IMR-90 (cell line): ENCODE data around the gene TBC1D9. TPM values are rescaled to one million over a fixed set of nuclear protein-coding genes. Genes with fewer than 3 reads are reported as not detected.

Source experiments
- ATAC-seq: fragments of 200-7000 bp; cut with Tn5 transposase; 2 replicates; pipeline ENCODE4 v1.9.1; 2020; ENCODE audit warnings: low read depth, mild to moderate bottlenecking, moderate library complexity
- BruUV-seq: library from RNA; stranded (reverse); fragments of 400-500 nt; replicated peaks from 2 replicates; lab custom pipeline; 2021; lab: Mats Ljungman, UMichigan
- CTCF ChIA-PET: fragments of 300-600 bp; formaldehyde crosslinking; extraction: SDS; loops from one replicate; lab custom pipeline; 2021; ENCODE audit warnings: antibody characterized with exemption; lab: Yijun Ruan, JAX
- POLR2A ChIA-PET: fragments of 300-600 bp; sonication (Branson Sonifier 250); formaldehyde crosslinking; loops from one replicate; lab custom pipeline; 2022; ENCODE audit warnings: antibody characterized with exemption; ENCODE audit not compliant: unreplicated experiment; lab: Charles Lee
- DNase-seq: peaks from one replicate; pipeline ENCODE4 v3.0.0; 2013
- H2AFZ ChIP-seq: replicated peaks from 2 replicates; pipeline ENCODE3; 2013; ENCODE audit warnings: low read length, mild to moderate bottlenecking; ENCODE audit not compliant: poor library complexity
- H2AK5ac ChIP-seq: 2 replicates; pipeline ENCODE4 v1.6.1; 2013; ENCODE audit warnings: low read depth, low read length, inconsistent platforms
- H2AK9ac ChIP-seq: replicated peaks from 2 replicates; pipeline ENCODE3; 2013; ENCODE audit warnings: mild to moderate bottlenecking, low read depth, low read length, moderate library complexity; ENCODE audit not compliant: poor library complexity
- H2BK120ac ChIP-seq: 2 replicates; pipeline ENCODE4 v1.6.1; 2013; ENCODE audit warnings: low read depth, low read length, inconsistent platforms
- H2BK15ac ChIP-seq: 3 replicates; pipeline ENCODE4 v1.6.1; 2013; ENCODE audit warnings: low read depth, low read length, inconsistent platforms
- H2BK20ac ChIP-seq: 2 replicates; pipeline ENCODE4 v1.6.1; 2013; ENCODE audit warnings: low read depth, mild to moderate bottlenecking, inconsistent platforms, low read length, moderate library complexity
- H2BK5ac ChIP-seq: 2 replicates; pipeline ENCODE4 v1.6.1; 2013; ENCODE audit warnings: mild to moderate bottlenecking, low read depth, low read length, inconsistent platforms; ENCODE audit not compliant: poor library complexity, severe bottlenecking
- H3K14ac ChIP-seq: replicated peaks from 2 replicates; pipeline ENCODE4 v1.6.1; 2013; ENCODE audit warnings: low read depth, low read length, inconsistent platforms
- H3K18ac ChIP-seq: 2 replicates; pipeline ENCODE4 v1.6.1; 2013; ENCODE audit warnings: low read depth, low read length, control low read depth
- H3K23ac ChIP-seq: 2 replicates; pipeline ENCODE4 v1.6.1; 2013; ENCODE audit warnings: low read depth, low read length, inconsistent platforms
- H3K27ac ChIP-seq: 2 replicates; pipeline ENCODE4 v1.5.1; 2013; ENCODE audit warnings: mild to moderate bottlenecking, control low read depth, low read length; ENCODE audit not compliant: insufficient read depth
- H3K27me3 ChIP-seq: 2 replicates; pipeline ENCODE4 v1.6.1; 2013; ENCODE audit warnings: low read length; ENCODE audit not compliant: control insufficient read depth, insufficient read depth
- H3K36me3 ChIP-seq: 2 replicates; pipeline ENCODE4 v1.6.1; 2013; ENCODE audit warnings: low read length, mixed read lengths; ENCODE audit not compliant: control insufficient read depth, insufficient read depth
- H3K4ac ChIP-seq: 2 replicates; pipeline ENCODE4 v1.6.1; 2013; ENCODE audit warnings: low read depth, low read length, inconsistent platforms
- H3K4me1 ChIP-seq: 2 replicates; pipeline ENCODE4 v1.6.1; 2013; ENCODE audit warnings: low read length, mixed read lengths; ENCODE audit not compliant: control insufficient read depth, insufficient read depth
- H3K4me2 ChIP-seq: 2 replicates; pipeline ENCODE4 v1.6.1; 2013; ENCODE audit warnings: low read depth, mild to moderate bottlenecking, control low read depth, low read length, moderate library complexity
- H3K4me3 ChIP-seq: 2 replicates; pipeline ENCODE4 v1.5.1; 2013; ENCODE audit warnings: low read depth, mild to moderate bottlenecking, control low read depth, low read length, moderate library complexity; ENCODE audit not compliant: insufficient read depth
- H3K56ac ChIP-seq: 2 replicates; pipeline ENCODE4 v1.6.1; 2013; ENCODE audit warnings: low read length, inconsistent platforms; ENCODE audit not compliant: insufficient read depth; ENCODE audit errors: extremely low read depth
- H3K79me1 ChIP-seq, 2 experiments: 2 replicates each; pipeline ENCODE4 v1.6.1; 2013; ENCODE audit warnings: low read length in 2 of 2, inconsistent platforms in 1 of 2, low read depth in 1 of 2
- H3K9ac ChIP-seq: 2 replicates; pipeline ENCODE4 v1.6.1; 2013; ENCODE audit warnings: low read depth, low read length, control low read depth
- H3K9me1 ChIP-seq: 2 replicates; pipeline ENCODE4 v1.6.1; 2013; ENCODE audit warnings: low read length, inconsistent platforms; ENCODE audit not compliant: insufficient read depth
- H3K9me3 ChIP-seq: 2 replicates; pipeline ENCODE4 v1.6.1; 2013; ENCODE audit warnings: low read length; ENCODE audit not compliant: control insufficient read depth, insufficient read depth
- H4K20me1 ChIP-seq: 2 replicates; pipeline ENCODE4 v1.6.1; 2013; ENCODE audit warnings: low read length, inconsistent platforms; ENCODE audit not compliant: insufficient read depth
- H4K5ac ChIP-seq: 2 replicates; pipeline ENCODE4 v1.6.1; 2013; ENCODE audit warnings: mild to moderate bottlenecking, low read depth, low read length, control low read depth
- H4K8ac ChIP-seq, 2 experiments: 2 replicates each; pipeline ENCODE4 v1.6.1; 2013; ENCODE audit warnings: low read depth in 2 of 2, low read length in 2 of 2, control low read depth in 1 of 2, inconsistent platforms in 1 of 2
- H4K91ac ChIP-seq: 2 replicates; pipeline ENCODE4 v1.6.1; 2013; ENCODE audit warnings: low read depth, low read length, inconsistent platforms; ENCODE audit not compliant: insufficient read depth
- BHLHE40 ChIP-seq: fragments of 150-350 bp; IDR thresholded peaks from 2 replicates; pipeline ENCODE4 v1.6.1; 2016; ENCODE audit warnings: mild to moderate bottlenecking, low read depth, low read length
- CTCF ChIP-seq: conservative IDR thresholded peaks from 2 replicates; pipeline ENCODE4 v1.5.1; 2012; ENCODE audit warnings: mild to moderate bottlenecking, low read depth, low read length, improper control_type of control experiment
- ELK1 ChIP-seq: fragments of 150-350 bp; IDR thresholded peaks from 2 replicates; pipeline ENCODE4 v1.6.1; 2016; ENCODE audit warnings: low read depth, mild to moderate bottlenecking, low read length, moderate library complexity, borderline replicate concordance
- MAFK ChIP-seq: IDR thresholded peaks from 2 replicates; pipeline ENCODE4 v1.6.1; 2012; ENCODE audit warnings: low read depth, low read length, improper control_type of control experiment
- MAZ ChIP-seq: IDR thresholded peaks from 2 replicates; pipeline ENCODE4 v1.6.1; 2012; ENCODE audit warnings: low read depth, mild to moderate bottlenecking, low read length, improper control_type of control experiment, moderate library complexity, borderline replicate concordance
- NFE2L2 ChIP-seq: fragments of 150-350 bp; IDR thresholded peaks from 2 replicates; pipeline ENCODE4 v1.6.1; 2016; ENCODE audit warnings: low read depth, mild to moderate bottlenecking, low read length
- POLR2A ChIP-seq: IDR thresholded peaks from 2 replicates; pipeline ENCODE4 v1.6.1; 2012; ENCODE audit warnings: mild to moderate bottlenecking, low read depth, low read length
- SMC3 ChIP-seq: fragments of 150-350 bp; IDR thresholded peaks from 2 replicates; pipeline ENCODE4 v1.6.1; 2016; ENCODE audit warnings: low read depth, mild to moderate bottlenecking, antibody characterized with exemption, low read length, moderate library complexity
- WGBS, 2 experiments: methylation state at CpG; one replicate each; pipeline versions ENCODE4 v1.1.5 to v1.1.7; 2013; ENCODE audit warnings: missing lambda C conversion rate in 2 of 2; ENCODE audit not compliant: insufficient read length in 1 of 2; ENCODE audit errors: extremely low coverage in 2 of 2; 5-methylcytosine and 5-hydroxymethylcytosine counted together
- dilution Hi-C: fragments of 300-500 bp; cut with HindIII; formaldehyde crosslinking; loops from one replicate; pipeline ENCODE4 v1.14.3; 2018; ENCODE audit warnings: low sequenced_read_pairs; ENCODE audit not compliant: unreplicated experiment
- in situ Hi-C: fragments of 300-500 bp; cut with MboI; formaldehyde crosslinking; loops from 3 replicates; pipeline ENCODE4 v1.14.3; 2019; ENCODE audit warnings: low sequenced_read_pairs, inconsistent platforms, mixed read lengths
- intact Hi-C: fragments of 100-400 bp; cut with micrococcal nuclease; formaldehyde crosslinking; loops from 2 replicates; pipeline ENCODE4 v1.10.0; 2022
- polyA plus RNA-seq, 3 experiments: library from polyadenylated mRNA; depleted of rRNA; stranded (reverse); fragments of >200 nt; gene quantifications; 2 replicates each; pipeline ENCODE4 v1.2.3, GENCODE V29; 2012; ENCODE audit warnings: low replicate concordance in 1 of 3
- total RNA-seq: library from RNA; depleted of rRNA; stranded (reverse); fragments of >200 nt; gene quantifications from 2 replicates; pipeline ENCODE4 v1.2.3, GENCODE V29; 2012

The TBC1D9 gene
- total and polyA plus RNA-seq, 2 of the 4 experiments (the other 2 are of a cell fraction): 11.7 to 15.2 TPM

DNA sequence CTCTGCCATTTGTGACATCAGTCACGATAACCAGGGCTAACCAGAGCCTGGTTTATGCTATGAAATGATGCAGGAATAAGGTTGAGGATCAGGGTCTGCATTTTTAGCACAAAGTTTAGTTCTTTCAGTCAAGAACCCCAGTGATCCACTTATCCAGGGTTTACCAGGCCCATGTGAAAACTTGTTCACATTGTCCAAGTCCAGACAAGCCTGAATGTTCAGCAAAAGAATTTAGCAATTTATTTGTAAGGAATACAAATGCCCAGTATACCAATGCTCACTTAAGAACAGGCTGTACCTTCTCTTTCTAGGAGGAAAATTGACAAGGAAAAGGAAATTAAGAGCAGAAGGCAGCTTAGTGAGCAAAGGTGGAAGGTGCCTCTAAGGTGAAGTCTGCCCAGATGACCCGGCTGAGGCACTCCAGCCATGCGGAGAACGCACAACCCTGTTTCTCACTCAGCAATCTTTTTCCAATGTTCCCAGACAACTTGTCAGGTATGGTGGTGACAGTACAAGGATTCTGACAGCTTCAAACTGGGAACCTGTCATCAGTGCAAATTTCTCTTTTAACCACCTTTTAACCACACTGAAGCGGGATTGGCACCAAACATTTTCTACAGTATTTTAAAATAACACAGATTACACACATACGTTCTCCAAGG, 54.0 kb downstream of the TBC1D9 start:
- Histone ChIP-seq H3K9ac (no peak overlapping the region), H3K18ac (no peak overlapping the region), H3K9me1 (0 out of 2 replicates have a peak, but pooled peaks cover 2% of the 10 kb centered on the region), H3K56ac (no peak overlapping the region), H3K4me3 (no peak overlapping the region), H2AFZ (no peak overlapping the region), H3K79me1 (peaks cover 10 to 12% of the 10 kb centered on the region in 2 experiments), H2BK20ac (no peak overlapping the region), H3K4me1 (peaks cover 2% of the 10 kb centered on the region; the same call in 1 of the 2 replicates), H4K20me1 (no peaks in the 10 kb centered on the region; the same call in 1 of the 2 replicates), H4K5ac (no peak overlapping the region), H4K91ac (no peak overlapping the region), H3K27ac (no peak overlapping the region), H3K27me3 (no peaks in the 10 kb centered on the region), H2AK9ac (no peak overlapping the region), H3K36me3 (peaks cover 3% of the 10 kb centered on the region; the same call in 1 of the 2 replicates), H2AK5ac (no peak overlapping the region), H3K14ac (no peak overlapping the region), H3K9me3 (no peaks in the 10 kb centered on the region), H3K23ac (no peak overlapping the region), H3K4me2 (no peak overlapping the region), H2BK5ac (no peak overlapping the region), H2BK120ac (no peak overlapping the region), H2BK15ac (no peak overlapping the region), H3K4ac (no peak overlapping the region), H4K8ac (no peak overlapping the region)
- intact Hi-C loops: no loop called here
- no peak for DNase-seq
- no peak for ATAC-seq
- TF ChIP-seq CTCF (no peak), MAFK (no peak), POLR2A (no peak), NFE2L2 (no peak), MAZ (no peak), SMC3 (no peak), ELK1 (no peak), BHLHE40 (no peak)
- POLR2A ChIA-PET: interaction anchor here (0.6 kb wide), 1 partner anchor 136 kb away, joined by 3 read pairs; no protein-coding TSS in a partner anchor
- CTCF ChIA-PET: no interaction called here
- BruUV-seq: no TSS peak
- in situ Hi-C loops: no loop called here
- 40% methylated on average over 1 of the region's 6 CpGs; no CpG with 5 or more reads in 1 of the 2 experiments for WGBS, 2 experiments
- dilution Hi-C loops: no loop called here
